ENCODE results near the gene PIK3R3.

PIK3R3 gene

DNA sequence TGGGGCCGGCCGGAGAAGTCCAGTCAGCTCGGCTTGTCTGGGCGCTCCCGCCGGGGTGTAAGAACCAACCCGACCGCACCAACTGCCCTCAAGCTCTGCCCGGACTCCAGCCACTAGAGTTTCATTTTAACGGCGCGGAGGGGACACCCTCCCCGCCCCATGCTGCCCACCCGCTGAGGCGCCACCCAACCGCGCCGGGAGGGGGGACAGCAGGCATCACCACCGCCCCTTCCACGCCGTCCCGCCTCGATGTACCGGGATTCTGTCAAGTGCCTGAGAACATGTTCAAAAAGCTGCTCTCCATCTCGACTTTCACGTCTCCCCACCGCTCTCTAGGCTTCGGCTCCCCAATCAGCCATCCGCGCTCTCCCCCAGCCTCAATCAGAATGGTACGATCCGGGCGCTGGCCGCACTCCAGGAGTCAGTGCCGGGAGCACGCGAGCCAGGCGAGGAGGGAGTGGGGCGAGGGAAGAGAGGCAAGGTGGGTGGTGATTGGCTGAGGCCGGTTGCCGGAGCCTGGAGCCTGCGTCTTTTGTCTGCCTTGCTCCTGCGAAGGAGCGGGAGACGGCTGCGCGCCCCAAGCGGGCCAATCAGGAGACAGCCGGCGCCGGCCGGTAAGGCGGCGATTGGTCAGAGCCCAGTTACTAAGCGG, at the start of gene PIK3R3:
PIK3R3 (minus strand) TSS at position 101 of the 652 bp plus-strand sequence. CDS start 677 bp downstream, outside the sequence.
- DNase-seq = peak; percentile 97 to 98

DNA sequence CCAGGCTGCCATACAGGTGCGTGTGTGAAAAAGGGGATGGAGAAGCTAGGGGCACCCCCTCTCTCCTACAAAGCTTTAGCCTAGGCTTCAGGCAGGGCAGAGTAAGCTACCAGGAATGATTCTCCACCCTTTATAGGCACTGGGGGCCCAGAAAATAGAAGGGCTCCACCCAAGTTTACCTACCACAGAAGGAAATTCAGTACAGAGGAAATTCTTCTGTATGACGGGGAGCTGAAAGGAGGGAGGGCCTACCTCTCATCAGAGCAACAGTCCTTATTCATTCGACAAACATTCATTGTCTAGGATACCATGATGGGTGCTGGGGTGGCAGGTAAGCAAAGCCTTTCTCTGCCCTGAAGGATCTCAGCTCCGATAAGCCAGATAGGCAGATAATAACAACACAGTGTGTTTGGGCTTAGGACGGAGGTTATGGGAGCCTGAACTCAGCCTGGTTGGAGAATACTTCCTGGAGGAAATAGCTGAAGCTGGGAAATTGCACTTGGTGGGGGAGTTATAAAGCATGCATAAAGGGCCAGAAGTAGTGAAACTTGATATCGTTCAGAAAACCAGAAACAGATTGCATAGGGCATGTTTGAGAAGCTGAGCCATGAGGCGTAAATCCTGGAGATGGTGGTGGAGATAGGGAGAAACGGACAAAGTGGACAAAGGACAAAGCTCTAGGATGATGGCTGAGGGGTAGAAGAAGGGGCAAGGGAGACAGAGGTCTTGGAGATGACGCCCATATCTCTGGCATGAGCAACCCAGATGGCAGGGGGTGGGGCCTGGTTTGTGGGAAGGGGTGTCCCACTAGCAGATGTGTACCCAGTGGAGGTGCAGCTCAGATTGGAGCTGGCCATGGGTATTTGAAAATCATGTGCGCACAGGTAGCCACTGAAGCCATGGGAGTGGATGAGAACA, 49.2 kb upstream of the PIK3R3 start:
- DNase-seq = no peak

DNA sequence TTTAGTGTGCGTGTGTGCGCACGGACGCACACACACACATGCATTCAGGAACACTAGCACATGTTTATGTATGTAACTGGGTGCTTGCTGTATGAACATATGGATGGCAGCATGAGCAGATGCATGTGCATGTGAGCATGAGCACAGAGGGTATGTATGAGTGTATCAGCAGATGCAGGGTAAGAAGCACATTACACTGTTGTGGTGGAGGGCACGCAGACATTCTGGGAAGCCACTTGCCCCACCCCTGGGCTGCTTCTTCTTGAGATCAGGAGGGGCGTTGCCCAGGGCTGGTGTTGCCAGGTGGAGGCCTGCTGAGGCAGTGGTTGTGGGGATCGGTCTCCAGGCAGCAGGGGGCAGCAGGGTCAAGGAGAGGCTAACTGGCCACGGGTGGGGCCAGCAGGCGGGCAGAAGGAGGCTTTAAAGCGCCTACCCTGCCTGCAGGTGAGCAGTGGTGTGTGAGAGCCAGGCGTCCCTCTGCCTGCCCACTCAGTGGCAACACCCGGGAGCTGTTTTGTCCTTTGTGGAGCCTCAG, 47.7 kb upstream of the PIK3R3 start:
- peak in 1 of 2 donors; percentile 23 for DNase-seq

DNA sequence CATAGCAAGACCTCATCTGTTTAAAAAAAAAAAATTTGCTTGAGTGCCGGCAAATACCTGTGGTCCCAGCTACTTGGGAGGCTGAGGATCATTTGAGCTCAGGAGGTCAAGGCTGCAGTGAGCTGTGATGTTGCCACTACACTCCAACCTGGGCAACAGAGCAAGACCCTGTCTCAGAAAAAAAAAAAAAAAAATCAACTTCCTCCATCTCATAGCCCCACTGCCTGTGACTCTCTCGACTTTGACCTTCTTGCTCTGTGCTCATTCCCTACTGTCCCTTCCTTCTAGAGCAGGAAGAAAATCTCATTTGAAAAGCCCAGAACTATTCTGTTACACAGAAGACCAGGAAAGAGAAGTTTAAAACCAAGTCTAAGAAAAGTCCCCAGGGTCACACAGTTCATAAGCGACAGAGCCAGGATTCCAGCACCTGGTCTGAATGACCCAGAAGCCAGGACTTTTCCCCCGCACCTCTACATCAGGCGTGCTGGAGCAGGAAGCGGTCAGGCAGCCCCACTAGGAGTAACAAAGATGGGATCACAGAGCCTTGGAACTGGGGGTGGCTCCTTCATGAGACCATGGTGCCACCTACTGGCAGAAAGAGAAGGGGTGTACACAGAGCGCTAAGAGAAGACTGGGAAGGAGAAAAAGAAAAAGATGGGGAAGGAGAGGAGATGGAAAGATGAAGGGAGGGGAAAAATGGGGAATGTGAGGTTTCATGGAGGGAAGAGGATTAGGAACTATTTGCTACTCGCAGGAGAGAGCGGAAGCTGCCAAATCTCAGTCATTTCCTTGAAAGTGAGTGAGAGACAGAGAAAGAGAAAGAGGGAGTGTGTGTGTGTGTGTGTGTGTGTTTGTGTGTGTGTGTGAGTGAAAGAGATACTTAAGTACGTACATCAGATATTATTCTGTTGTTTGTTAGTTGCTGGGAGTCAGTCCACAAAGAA, 47.0 kb upstream of the PIK3R3 start:
- DNase-seq = peak; percentile 51 to 88

DNA sequence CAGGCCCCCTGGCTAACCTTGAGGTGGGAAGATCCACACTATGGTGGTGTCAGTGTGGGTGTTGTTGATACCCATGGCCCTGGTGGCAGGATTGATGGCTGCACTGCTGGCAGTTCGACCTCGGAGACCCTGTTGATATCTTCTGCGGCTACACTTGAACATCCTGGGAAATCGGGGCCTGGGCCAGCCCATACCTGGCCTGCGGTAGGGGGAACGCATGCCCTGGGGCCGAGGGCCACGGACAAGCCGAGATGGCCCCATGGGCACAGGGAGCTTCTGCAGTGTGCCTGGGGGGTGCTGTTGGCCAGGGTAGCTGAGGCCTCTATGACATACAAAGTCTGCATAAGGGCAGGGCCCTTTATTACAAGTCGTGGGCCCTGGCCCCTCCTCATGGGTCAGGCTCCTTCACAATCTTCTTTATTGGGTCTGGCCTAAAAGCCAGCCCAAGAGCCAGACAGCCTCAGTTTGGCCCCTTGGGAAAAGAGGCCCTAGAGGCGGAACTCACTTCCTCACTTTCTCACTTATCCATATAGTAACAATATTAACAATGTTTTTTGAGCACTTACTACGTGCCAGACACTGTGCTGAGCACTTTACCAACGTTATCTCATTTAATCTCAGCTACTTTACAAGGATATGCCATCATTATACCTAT, 43.9 kb upstream of the PIK3R3 start, which contains the start of gene P3R3URF:
P3R3URF (minus strand) TSS at position 278 of the 655 bp plus-strand sequence; CDS start at position 261, 17 bp downstream.
- DNase-seq = no peak

DNA sequence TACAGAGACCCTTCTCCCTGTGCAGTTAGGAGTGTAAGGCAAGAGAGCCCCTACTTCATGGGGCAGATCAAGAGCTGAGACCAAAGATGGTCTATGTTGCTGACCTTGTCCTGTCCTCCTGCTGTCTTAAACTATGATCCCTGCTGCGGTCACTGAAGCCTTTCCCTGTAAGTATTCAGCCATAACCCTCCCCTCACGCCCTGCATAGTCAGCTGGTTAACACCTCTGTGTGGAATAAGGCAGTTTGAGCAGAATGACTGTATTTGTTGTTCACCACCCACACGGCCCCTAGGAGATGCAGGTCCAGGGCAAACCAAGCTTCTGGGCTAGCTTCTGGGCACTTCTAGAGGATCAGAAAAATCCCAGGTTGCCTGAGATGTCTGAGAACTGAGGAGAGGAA, 42.8 kb upstream of the PIK3R3 start:
- no peak for DNase-seq

DNA sequence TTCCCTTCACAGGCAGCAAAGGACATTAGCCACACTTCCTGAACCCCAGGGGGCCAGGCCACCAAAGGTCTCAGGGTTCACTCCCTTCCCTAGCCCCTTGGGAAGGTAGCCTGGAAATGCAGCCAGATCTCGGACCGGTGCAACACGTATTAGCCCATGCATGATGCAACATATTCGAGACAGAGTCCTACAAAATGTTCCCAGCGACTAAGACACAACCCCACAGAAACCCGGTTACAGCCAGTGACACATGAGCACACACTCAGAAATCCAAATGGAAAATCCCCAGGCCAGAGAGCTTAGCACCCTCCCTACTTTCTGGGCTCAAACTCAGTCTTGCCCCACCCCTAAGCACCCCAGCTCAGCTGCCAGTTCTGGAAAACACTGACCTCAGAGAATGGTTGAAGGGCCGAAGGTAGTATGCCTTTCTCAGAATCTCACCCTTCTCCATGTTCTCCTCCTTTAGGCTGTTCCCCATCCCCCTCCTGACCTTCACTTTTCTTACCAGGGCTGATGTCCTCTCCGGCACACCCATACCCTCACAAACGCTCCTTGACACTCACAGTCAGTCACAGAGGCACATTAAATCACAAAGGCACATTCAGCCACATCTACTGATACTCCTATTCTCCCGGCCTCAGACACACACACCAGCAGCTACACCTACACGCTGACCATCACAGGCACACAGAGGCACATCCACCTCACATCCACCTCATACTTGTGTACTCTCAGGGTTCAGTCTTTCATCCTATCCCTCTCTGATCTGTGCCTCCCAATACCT, 42.2 kb upstream of the PIK3R3 start, which contains the start of gene TSPAN1:
TSPAN1 (plus strand) TSS at position 640 of the 784 bp plus-strand sequence. CDS start 6,021 bp downstream, outside the sequence.
- DNase-seq = no peak

DNA sequence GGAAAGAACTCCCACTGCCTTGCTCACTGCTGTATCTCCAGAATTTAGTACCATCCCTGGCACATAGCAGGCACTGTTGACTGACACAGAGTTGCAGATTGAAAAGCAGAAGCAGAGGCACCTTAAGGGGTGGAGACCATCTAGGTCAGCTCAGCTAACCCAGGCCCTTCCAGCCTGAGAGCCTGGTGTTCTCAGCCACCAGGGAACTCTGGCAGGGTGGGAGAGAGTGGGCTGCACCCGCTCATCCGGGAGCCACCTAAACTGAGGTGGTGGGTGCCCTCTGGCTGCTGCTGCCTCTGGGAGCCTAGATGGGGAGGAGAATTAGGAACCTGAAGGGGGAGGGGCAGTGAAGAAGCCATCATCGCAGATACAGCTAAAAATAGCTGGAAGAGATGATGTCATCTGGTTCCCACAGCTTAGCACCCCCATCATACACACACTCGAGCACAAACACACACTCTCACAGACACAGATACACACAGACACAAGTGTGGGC, 41.0 kb upstream of the PIK3R3 start:
- DNase-seq = no peak

DNA sequence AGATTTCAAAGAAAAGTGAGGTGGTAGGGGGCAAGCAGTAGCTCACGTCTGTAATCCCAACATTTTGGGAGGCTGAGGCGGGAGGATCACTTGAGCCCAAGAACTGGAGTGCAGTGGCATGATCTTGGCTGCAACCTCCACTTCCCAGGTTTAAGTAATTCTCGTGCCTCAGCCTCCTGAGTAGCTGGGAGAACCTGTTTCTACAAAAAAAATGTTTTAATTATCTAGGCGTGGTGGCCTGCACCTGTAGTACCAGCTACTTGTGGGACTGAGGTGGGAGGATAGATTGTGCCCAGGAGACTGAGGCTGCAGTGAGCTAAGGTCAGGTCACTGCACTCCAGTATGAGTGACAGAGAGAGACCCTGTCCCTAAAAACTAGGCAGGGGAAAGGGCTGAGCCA, 39.9 kb upstream of the PIK3R3 start:
- DNase-seq = no peak

DNA sequence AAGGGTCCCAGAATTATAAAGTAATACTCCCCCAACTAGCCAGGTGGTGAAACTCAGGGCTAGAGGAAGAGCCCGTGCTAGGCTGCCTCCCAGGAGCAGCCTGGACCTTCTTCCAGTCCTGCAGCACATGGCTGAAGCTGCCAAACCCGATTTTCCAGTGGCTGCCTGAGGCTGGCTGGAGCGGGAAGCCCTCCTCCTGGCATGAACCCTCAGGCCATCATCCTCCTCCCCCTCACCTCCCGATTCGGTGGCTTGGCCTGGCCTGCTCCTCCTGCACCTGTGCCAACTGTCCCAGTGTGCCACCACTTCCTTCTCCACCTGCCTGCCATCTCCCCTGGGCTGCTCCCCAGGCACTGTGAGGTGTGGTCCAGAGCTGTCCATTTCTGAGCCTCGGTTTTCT, 39.4 kb upstream of the PIK3R3 start:
- DNase-seq = no peak

DNA sequence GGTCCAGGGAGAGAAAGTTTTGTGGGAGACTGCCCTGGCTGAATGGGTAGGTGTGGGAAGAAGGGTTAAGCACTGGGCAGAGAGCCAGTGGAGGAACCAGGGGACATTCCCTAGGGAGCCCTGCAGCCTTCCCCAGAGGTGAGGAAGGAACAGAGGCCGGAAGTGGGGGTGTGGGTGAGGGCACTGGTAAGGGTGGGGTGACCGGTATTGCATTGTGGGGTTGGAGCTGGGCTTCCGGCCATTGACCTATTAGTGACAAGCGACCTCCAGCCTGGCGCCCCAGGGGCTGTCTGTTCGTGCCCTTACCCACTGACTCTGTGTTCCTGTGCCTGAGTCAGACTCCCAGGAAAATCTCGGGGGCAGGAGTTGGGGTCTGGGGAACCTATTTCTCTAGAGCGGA, 38.9 kb upstream of the PIK3R3 start:
- DNase-seq = no peak

DNA sequence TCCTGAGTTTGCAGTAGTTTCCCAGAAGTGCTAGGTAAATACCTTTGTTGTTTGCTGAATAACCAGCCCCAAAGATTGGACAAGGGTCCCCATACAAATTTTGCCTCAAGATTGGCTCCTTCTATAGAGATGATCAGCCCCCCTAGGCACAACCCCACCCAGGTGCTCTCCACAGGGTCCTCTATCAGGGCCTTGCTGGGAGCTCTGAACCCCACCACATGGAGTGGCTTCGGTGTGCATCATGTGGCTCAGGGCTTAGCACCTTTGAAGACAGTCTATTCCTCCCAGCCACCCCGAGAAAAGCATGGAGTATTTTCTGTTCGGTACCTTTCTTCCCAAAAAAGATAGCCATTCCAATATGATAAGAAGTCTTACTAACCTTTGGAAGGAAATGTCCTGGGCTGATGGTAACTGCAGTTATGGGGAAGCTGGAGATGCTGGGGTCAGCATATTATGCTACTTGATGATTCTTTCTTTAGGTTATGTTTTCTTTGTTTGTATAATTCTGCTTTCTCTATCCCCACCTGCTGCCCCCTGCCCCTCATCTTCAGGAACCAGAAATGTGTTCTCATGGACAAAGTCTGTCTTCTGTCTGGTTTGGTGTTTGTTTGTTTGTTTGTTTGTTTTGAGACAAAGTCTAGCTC, 37.5 kb upstream of the PIK3R3 start:
- no peak for DNase-seq

DNA sequence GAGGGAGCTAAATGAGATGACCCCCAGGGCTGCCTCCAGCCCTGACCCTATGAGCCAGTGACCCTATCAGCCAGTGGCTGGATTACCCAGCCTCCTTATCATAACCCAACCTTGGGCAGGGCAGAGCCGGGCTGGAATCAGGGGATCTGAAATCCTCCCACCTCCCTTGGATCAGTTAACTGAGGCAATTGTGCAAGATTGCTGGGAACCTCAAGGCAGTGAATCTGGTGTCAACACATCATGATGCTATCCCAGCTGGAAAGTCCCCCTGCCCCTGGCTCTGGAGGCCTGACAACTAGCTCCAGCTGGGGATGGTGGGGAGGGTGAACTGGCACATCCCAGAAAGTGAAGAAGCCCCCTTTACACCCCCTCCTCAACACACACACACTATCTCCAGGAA, 36.0 kb upstream of the PIK3R3 start:
- peak in 1 of 2 donors; percentile 52 for DNase-seq

DNA sequence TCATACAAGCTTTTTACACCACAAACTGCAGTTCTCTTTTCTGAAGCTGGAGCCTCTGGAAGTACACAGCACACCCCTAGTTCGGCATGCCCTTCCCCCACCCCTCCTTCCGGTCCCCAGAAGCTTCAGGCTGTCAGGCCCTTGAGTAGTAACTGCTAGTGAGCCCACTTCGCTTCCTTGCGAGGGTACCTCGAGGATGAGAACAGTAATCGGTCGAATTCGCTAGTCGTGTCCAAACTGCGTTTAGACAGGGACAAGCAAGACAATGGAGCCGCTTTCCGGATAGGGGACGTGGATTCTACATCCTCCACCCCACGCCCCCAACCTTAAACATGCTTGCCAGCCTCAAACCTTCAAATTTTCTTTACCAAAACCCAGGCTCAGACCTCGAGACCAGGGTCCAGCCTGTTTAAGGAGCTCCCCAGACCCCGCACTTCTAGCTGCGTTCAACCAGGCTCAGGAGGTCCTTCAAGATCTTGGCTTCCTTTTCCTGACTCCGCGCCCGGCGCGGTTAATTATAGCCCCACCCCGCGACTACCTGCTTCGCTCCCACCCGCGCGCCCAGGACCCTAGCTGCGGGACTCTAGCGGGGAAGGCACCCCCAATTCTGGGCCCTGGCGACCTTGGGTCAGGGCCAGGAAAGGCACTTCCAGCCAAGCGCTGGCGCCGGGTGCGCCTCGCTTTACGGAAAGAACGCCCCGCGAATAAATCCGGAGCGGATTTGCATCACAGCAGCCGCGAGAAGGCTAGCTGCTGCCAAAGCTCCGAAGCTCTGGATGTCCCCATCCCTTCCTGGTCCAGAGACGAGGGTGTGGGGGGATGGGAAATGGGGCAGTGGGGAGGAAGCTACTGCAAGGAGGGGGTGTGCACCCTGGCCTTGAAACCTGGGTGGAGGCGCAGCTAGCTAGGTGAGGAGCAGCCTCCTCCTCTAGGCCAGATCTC, 34.4 kb upstream of the PIK3R3 start:
- no peak for DNase-seq

DNA sequence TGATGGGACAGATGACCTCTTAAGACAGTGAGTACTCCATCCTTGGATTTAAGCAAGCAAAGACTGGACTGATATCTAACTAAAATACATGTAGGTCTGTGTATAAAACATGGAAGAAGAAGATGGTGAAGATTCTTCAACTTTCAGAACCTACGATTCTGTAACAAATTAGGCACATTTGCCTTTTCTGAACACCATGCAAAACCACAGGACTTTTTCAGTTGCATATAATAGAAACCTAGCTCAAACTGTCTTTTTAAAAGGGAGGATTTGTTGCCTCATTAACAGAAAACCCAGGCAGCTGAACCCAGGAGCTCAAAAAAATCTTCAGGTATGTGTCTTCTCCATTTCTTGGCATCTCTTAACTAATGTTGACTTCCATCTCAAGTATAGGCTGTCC, 27.8 kb upstream of the PIK3R3 start:
- DNase-seq = no peak

DNA sequence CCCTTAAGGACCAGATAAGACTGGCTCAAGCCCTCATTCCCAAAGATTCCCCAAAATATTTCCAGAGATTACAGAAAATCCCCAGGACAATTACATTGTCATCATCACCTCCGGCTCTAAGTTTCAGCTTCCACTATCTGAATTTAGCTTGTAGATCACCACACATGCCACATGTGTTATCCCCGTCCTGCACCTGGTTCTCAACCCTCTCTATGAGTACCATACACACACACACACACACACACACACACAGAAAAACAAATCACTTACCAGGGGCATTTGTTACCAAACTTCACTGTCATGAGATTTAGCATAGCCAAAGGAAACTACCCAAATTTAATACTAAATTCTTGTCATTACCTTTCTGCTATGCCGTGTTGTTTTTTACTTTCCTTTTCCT, 27.1 kb upstream of the PIK3R3 start:
- DNase-seq = no peak

DNA sequence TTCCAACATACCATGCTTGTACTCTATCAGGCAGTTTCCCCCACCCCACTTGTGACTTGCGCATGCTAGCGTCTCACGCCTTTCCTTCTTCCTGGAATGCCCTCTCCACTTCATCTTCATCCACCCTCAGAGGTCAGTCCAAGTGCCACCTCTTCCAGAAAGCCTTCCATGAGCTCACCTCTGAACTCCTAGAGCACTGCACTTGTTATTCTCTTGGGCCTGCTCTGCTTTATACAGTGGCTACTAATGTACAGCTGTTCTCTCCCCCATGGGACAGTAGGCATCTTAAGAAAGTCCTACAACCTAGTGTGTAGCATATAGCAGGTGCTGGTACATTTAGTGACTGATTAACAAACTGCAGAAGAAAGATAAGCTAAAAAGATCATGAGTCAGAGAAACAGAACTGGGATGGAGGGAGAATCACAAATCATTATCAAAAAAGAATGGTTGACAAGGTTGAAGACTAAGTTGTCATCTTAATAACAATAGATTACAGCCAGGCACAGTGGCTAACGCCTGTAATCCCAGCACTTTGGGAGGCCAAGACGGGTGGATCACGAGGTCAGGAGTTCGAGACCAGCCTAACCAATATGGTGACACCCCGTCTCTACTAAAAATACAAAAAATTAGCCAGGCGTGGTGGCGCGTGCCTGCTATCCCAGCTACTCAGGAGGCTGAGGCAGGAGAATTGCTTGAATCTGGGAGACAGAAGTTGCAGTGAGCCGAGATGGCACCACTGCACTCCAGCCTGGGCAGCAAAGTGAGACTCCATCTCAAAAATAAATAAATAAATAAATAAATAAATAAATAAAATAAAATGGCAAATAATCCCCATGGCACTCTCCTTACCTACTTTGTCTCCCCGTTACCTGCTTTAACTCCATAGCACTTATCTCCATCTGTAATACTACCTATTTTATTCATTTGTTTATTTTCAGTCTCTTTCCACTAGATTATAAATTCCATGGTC, 26.2 kb upstream of the PIK3R3 start:
- DNase-seq = no peak

DNA sequence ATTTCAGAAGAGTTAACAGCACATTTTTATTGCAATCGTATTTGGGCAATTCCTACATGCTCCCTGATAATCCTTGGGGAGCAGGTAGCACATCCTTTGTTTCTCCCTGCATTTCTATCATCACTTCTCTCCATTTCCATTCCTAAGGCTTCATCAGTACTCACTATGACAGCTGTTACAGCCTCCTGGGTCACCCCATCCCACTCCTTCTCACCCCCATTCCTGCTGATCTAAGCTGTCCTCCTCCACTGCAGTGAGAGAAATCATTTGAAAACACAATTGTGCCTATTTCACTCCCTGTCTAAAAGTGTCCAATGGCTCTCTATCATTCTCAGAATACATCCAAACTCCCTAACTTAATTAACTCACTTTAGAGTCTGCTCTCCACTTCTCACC, 25.5 kb upstream of the PIK3R3 start:
- DNase-seq = no peak
